ENCODE data around the gene ECT2L. TPM values are rescaled to one million over a fixed set of nuclear protein-coding genes. Genes with fewer than 3 reads are reported as not detected.

ECT2L gene
- total and polyA plus RNA-seq, 9 donors: 0.09 to 0.31 (median 0.19) TPM

DNA sequence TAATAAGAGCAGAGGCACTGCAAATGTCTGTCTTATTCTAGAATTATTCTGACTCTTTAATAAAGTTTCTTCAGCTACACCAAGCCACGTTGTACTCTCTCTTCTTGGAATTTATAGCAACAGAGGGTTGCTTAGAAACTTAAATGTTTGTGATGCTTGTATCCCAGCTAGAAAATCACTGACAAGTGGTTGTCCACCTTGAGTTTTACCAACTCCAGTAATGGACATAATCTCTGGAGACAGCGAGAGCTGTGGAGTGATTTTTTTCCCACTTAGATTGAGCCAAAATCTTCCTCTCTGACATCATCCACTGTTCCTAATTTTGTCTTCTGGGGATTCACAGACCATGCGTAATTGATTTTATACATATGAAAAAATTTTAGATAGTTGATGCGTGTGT, 8.0 kb downstream of the ECT2L start:
- peak; percentile 95 for DNase-seq
- WGBS (ENCODE audit: insufficient coverage): no CpG with 5 or more reads among the region's 4 CpGs
- Histone ChIP-seq H3K27me3 (ENCODE audit: control insufficient read depth, insufficient read depth, low read length) (no peaks in the 10 kb centered on the region), H3K36me3 (ENCODE audit: control insufficient read depth, insufficient read depth, low read length) (no peaks in the 10 kb centered on the region), H3K9me3 (replicated peaks; ENCODE audit: control insufficient read depth, low read depth, low read length) (no peaks in the 10 kb centered on the region), H3K27ac (ENCODE audit: low read length) (peak overlapping the region; percentile 92), H3K4me3 (ENCODE audit: low read length) (no peak overlapping the region), H3K4me1 (ENCODE audit: control insufficient read depth, insufficient read depth, low read length) (peaks cover 11% of the 10 kb centered on the region)

- Histone ChIP-seq H3K36me3 (ENCODE audit: control insufficient read depth, insufficient read depth, low read length) (no peaks in the 10 kb centered on the region), H3K27me3 (ENCODE audit: control insufficient read depth, insufficient read depth, low read length) (no peaks in the 10 kb centered on the region), H3K4me3 (ENCODE audit: low read length) (no peak overlapping the region), H3K9me3 (replicated peaks; ENCODE audit: control insufficient read depth, low read depth, low read length) (no peaks in the 10 kb centered on the region), H3K4me1 (ENCODE audit: control insufficient read depth, insufficient read depth, low read length) (peaks cover 11% of the 10 kb centered on the region), H3K27ac (ENCODE audit: low read length) (peak overlapping the region; percentile 92)
- DNase-seq: peak; percentile 96
- WGBS (ENCODE audit: insufficient coverage): no CpG with 5 or more reads among the region's 9 CpGs
Measured at GRCh38 chr6:138805016-138805765, 9.3 kb downstream of the ECT2L start.

GRCh38 chr6:138806889-138807288, 11.0 kb downstream of the ECT2L start:
- Histone ChIP-seq H3K27me3 (ENCODE audit: control insufficient read depth, insufficient read depth, low read length) (no peaks in the 10 kb centered on the region), H3K4me1 (ENCODE audit: control insufficient read depth, insufficient read depth, low read length) (peaks cover 13% of the 10 kb centered on the region), H3K4me3 (ENCODE audit: low read length) (no peak overlapping the region), H3K36me3 (ENCODE audit: control insufficient read depth, insufficient read depth, low read length) (no peaks in the 10 kb centered on the region), H3K27ac (ENCODE audit: low read length) (no peak overlapping the region), H3K9me3 (replicated peaks; ENCODE audit: control insufficient read depth, low read depth, low read length) (no peaks in the 10 kb centered on the region)
- no CpG with 5 or more reads among the region's 1 CpG for WGBS (ENCODE audit: insufficient coverage)
- DNase-seq: no peak

- Histone ChIP-seq H3K27ac (ENCODE audit: low read length) (no peak overlapping the region), H3K4me1 (ENCODE audit: control insufficient read depth, insufficient read depth, low read length) (peaks cover 4% of the 10 kb centered on the region), H3K4me3 (ENCODE audit: low read length) (no peak overlapping the region), H3K27me3 (ENCODE audit: control insufficient read depth, insufficient read depth, low read length) (no peaks in the 10 kb centered on the region), H3K36me3 (ENCODE audit: control insufficient read depth, insufficient read depth, low read length) (no peaks in the 10 kb centered on the region), H3K9me3 (replicated peaks; ENCODE audit: control insufficient read depth, low read depth, low read length) (no peaks in the 10 kb centered on the region)
- DNase-seq: no peak
- WGBS (ENCODE audit: insufficient coverage): no CpG with 5 or more reads among the region's 3 CpGs
Measured at GRCh38 chr6:138809677-138810076, 13.8 kb downstream of the ECT2L start.

DNA sequence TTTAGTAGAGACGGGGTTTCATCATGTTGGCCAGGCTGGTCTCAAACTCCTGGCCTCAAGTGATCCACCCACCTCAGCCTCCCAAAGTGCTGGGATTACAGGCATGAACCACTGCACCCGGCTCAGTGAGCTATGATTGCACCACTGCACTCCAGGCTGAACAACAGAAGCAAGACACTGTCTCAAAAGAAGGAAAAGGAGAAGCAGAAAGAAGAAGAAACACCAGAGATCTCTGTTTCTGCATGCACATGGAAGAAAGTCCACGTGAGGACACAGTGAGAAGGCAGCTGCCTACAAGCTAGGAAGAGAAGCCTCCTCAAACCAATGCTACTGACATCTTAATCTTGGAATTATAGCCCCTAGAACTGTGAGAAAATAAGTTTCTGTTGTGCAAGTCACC, 16.0 kb downstream of the ECT2L start:
- Histone ChIP-seq H3K27ac (ENCODE audit: low read length) (no peak overlapping the region), H3K4me1 (ENCODE audit: control insufficient read depth, insufficient read depth, low read length) (peaks cover 3% of the 10 kb centered on the region), H3K4me3 (ENCODE audit: low read length) (no peak overlapping the region), H3K27me3 (ENCODE audit: control insufficient read depth, insufficient read depth, low read length) (no peaks in the 10 kb centered on the region), H3K9me3 (replicated peaks; ENCODE audit: control insufficient read depth, low read depth, low read length) (no peaks in the 10 kb centered on the region), H3K36me3 (ENCODE audit: control insufficient read depth, insufficient read depth, low read length) (no peaks in the 10 kb centered on the region)
- WGBS (ENCODE audit: insufficient coverage): no CpG with 5 or more reads among the region's 3 CpGs
- DNase-seq: peak; percentile 25

- H3K4me3 ChIP-seq (ENCODE audit: low read length): no peak overlapping the region
- no peak for DNase-seq
- no peak overlapping the region for H3K27ac ChIP-seq (ENCODE audit: low read length)
- no CpG with 5 or more reads among the region's 5 CpGs for WGBS (ENCODE audit: insufficient coverage)
- no peaks in the 10 kb centered on the region for H3K9me3 ChIP-seq (replicated peaks; ENCODE audit: control insufficient read depth, low read depth, low read length)
- H3K36me3 ChIP-seq (ENCODE audit: control insufficient read depth, insufficient read depth, low read length): no peaks in the 10 kb centered on the region
- peaks cover 7% of the 10 kb centered on the region for H3K4me1 ChIP-seq (ENCODE audit: control insufficient read depth, insufficient read depth, low read length)
- no peaks in the 10 kb centered on the region for H3K27me3 ChIP-seq (ENCODE audit: control insufficient read depth, insufficient read depth, low read length)
Measured at GRCh38 chr6:138814179-138814834, 18.4 kb downstream of the ECT2L start.

DNA sequence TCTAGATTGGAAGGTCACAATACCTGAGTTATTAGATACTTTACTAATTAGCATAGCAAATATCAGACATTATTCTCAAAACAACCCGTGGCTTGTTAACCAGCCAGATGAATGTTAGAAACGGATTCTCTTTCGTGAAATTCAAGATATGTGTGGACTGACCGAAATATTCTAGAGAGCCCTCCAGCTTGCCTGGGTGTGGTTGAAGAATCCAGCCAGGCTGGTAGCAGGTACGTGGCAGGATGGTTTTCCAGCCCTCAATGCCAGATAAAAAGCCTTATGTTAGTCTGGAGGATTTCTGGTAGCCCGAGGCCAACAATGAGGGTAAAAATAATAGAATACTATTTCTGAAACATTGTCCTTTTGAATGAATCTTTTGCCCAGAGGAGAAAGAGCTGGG, 19.3 kb downstream of the ECT2L start:
- no peak for DNase-seq
- H3K27ac ChIP-seq (ENCODE audit: low read length): no peak overlapping the region
- no peaks in the 10 kb centered on the region for H3K27me3 ChIP-seq (ENCODE audit: control insufficient read depth, insufficient read depth, low read length)
- WGBS (ENCODE audit: insufficient coverage): 79% methylated on average over 3 of the region's 6 CpGs
- no peaks in the 10 kb centered on the region for H3K9me3 ChIP-seq (replicated peaks; ENCODE audit: control insufficient read depth, low read depth, low read length)
- no peak overlapping the region for H3K4me3 ChIP-seq (ENCODE audit: low read length)
- H3K36me3 ChIP-seq (ENCODE audit: control insufficient read depth, insufficient read depth, low read length): no peaks in the 10 kb centered on the region
- H3K4me1 ChIP-seq (ENCODE audit: control insufficient read depth, insufficient read depth, low read length): peaks cover 7% of the 10 kb centered on the region

- Histone ChIP-seq H3K9me3 (replicated peaks; ENCODE audit: control insufficient read depth, low read depth, low read length) (no peaks in the 10 kb centered on the region), H3K4me1 (ENCODE audit: control insufficient read depth, insufficient read depth, low read length) (peaks cover 7% of the 10 kb centered on the region), H3K27ac (ENCODE audit: low read length) (no peak overlapping the region), H3K36me3 (ENCODE audit: control insufficient read depth, insufficient read depth, low read length) (no peaks in the 10 kb centered on the region), H3K4me3 (ENCODE audit: low read length) (no peak overlapping the region), H3K27me3 (ENCODE audit: control insufficient read depth, insufficient read depth, low read length) (no peaks in the 10 kb centered on the region)
- WGBS (ENCODE audit: insufficient coverage): no CpG with 5 or more reads among the region's 4 CpGs
- DNase-seq: peak; percentile 84
Measured at GRCh38 chr6:138815797-138816528, 20.1 kb downstream of the ECT2L start.

DNA sequence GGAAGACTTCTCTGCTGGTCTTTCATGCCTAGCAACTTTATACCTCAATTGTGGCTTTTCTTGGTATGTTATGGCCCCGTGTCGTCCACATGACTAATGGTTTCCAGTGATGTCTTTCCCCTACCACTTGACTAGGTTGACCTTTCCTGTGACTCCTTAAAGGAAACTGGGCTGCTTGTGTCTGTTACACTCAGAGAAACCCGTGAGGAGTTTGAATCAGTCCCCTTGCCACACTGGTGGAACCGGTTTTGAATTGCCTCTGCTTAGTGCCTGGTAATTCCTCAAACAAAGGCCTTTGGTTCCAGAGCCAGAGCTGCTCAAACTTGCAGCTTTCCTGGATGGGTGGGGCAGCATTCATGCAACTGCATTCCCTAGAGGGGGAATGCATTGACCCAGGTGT, 21.9 kb downstream of the ECT2L start:
- H3K4me1 ChIP-seq (ENCODE audit: control insufficient read depth, insufficient read depth, low read length): peaks cover 6% of the 10 kb centered on the region
- DNase-seq: no peak
- no peaks in the 10 kb centered on the region for H3K9me3 ChIP-seq (replicated peaks; ENCODE audit: control insufficient read depth, low read depth, low read length)
- WGBS (ENCODE audit: insufficient coverage): 50% methylated on average over 2 of the region's 4 CpGs
- no peaks in the 10 kb centered on the region for H3K36me3 ChIP-seq (ENCODE audit: control insufficient read depth, insufficient read depth, low read length)
- H3K27ac ChIP-seq (ENCODE audit: low read length): no peak overlapping the region
- H3K27me3 ChIP-seq (ENCODE audit: control insufficient read depth, insufficient read depth, low read length): no peaks in the 10 kb centered on the region
- no peak overlapping the region for H3K4me3 ChIP-seq (ENCODE audit: low read length)

GRCh38 chr6:138818496-138819194, 22.8 kb downstream of the ECT2L start:
- no peak overlapping the region for H3K4me3 ChIP-seq (ENCODE audit: low read length)
- H3K27me3 ChIP-seq (ENCODE audit: control insufficient read depth, insufficient read depth, low read length): no peaks in the 10 kb centered on the region
- no peak overlapping the region for H3K27ac ChIP-seq (ENCODE audit: low read length)
- no peaks in the 10 kb centered on the region for H3K36me3 ChIP-seq (ENCODE audit: control insufficient read depth, insufficient read depth, low read length)
- peaks cover 6% of the 10 kb centered on the region for H3K4me1 ChIP-seq (ENCODE audit: control insufficient read depth, insufficient read depth, low read length)
- WGBS (ENCODE audit: insufficient coverage): 34% methylated on average over 9 of the region's 10 CpGs
- DNase-seq: no peak
- no peaks in the 10 kb centered on the region for H3K9me3 ChIP-seq (replicated peaks; ENCODE audit: control insufficient read depth, low read depth, low read length)
